NCI-H345 treated with DMSO at 0.1 percent for 48 hours (cell line): ENCODE measurements around the gene HLTF.
"Not testable (repeated sequence)": the region's sequence is repeated elsewhere in the genome, so short reads cannot be mapped to it uniquely, and the experiment has no call there.

ENCODE experiments used
- DNase-seq: peaks from one replicate; lab custom pipeline; 2025; ENCODE audit not compliant: unreplicated experiment; lab: John Stamatoyannopoulos, UW

The HLTF gene

GRCh38 chr3:149086232-149086988 lies at the start of gene HLTF:
TSS of gene HLTF (minus strand) at chr3:149086533. CDS start at chr3:149086336, 197 bp downstream.
- DNase-seq = peak; percentile 80

- no peak for DNase-seq
These were observed 48.2 kb upstream of the HLTF start for GRCh38 chr3:149134575-149134974.

GRCh38 chr3:149131589-149131988 lies 45.3 kb upstream of the HLTF start:
- no peak for DNase-seq

GRCh38 chr3:149129326-149130205 lies 43.2 kb upstream of the HLTF start, which contains the start of gene HPS3:
TSS of gene HPS3 (plus strand) at chr3:149129638. CDS start at chr3:149129724, 86 bp downstream.
- peak; percentile 58 for DNase-seq

- DNase-seq = no peak
These were observed 42.5 kb upstream of the HLTF start for GRCh38 chr3:149128821-149129220.

GRCh38 chr3:149122721-149123578 lies 36.6 kb upstream of the HLTF start:
- DNase-seq = no peak

GRCh38 chr3:149120051-149120972 lies 34.0 kb upstream of the HLTF start:
- DNase-seq = peak; percentile 13

GRCh38 chr3:149119466-149119865 lies 33.1 kb upstream of the HLTF start:
- no peak for DNase-seq

GRCh38 chr3:149118724-149119123 lies 32.4 kb upstream of the HLTF start:
- DNase-seq = no peak

GRCh38 chr3:149115114-149115513 lies 28.8 kb upstream of the HLTF start:
- DNase-seq = no peak

GRCh38 chr3:149114458-149114857 lies 28.1 kb upstream of the HLTF start:
- DNase-seq = no peak

GRCh38 chr3:149104484-149104883 lies 18.2 kb upstream of the HLTF start:
- no peak for DNase-seq

- DNase-seq = no peak
These were observed 15.3 kb upstream of the HLTF start for GRCh38 chr3:149101641-149102040.

GRCh38 chr3:149101154-149101553 lies 14.8 kb upstream of the HLTF start:
- no peak for DNase-seq

- not testable (repeated sequence) for DNase-seq
These were observed 11.7 kb upstream of the HLTF start for GRCh38 chr3:149097987-149098386.

GRCh38 chr3:149095487-149095886 lies 9.2 kb upstream of the HLTF start:
- no peak for DNase-seq

- no peak for DNase-seq
These were observed 5.7 kb upstream of the HLTF start for GRCh38 chr3:149091983-149092382.

GRCh38 chr3:149090907-149091306 lies 4.6 kb upstream of the HLTF start:
- no peak for DNase-seq

GRCh38 chr3:149090461-149090860 lies 4.1 kb upstream of the HLTF start:
- no peak for DNase-seq

- no peak for DNase-seq
These were observed 3.1 kb upstream of the HLTF start for GRCh38 chr3:149089395-149089794.
